Stimulated activated CD4-positive, alpha-beta T cell treated with anti-CD3 and anti-CD28 coated beads, Interleukin-15, amount 100 ng/mL, for 24 hours (primary cell): ENCODE measurements around the gene LRRC8E.
"Not testable (repeated sequence)": the region's sequence is repeated elsewhere in the genome, so short reads cannot be mapped to it uniquely, and the experiment has no call there.

Experiments used
- DNase-seq: peaks from one replicate; pipeline ENCODE4 v3.0.0-alpha.2; 2020

LRRC8E gene

DNA sequence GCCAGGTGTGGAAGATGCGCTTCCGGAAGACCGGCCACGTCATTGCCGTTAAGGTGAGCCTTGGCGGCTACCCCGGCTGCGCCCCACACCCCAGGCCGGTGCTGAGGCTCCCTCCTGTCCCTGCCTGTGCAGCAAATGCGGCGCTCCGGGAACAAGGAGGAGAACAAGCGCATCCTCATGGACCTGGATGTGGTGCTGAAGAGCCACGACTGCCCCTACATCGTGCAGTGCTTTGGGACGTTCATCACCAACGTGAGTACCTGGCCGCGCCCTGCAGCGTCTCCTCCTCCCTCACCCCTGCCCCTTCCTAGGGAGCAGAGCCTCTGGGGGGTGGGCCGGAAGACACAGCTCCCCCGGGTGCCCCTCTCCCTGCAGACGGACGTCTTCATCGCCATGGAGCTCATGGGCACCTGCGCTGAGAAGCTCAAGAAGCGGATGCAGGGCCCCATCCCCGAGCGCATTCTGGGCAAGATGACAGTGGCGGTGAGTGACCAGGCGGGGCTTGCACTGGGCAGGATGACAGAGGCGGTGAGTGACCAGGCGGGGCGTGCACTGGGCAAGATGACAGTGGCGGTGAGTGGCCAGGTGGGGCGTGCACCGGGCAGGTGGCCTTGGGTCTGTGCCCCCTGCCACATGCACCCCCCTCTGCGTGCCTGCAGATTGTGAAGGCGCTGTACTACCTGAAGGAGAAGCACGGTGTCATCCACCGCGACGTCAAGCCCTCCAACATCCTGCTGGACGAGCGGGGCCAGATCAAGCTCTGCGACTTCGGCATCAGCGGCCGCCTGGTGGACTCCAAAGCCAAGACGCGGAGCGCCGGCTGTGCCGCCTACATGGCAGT is 22.2 kb downstream of the LRRC8E start:
- no peak for DNase-seq

- no peak for DNase-seq
Measured at GRCh38 chr19:7911508-7912143, 23.3 kb downstream of the LRRC8E start.

GRCh38 chr19:7912144-7912696 is 23.9 kb downstream of the LRRC8E start:
- DNase-seq, result no peak

DNA sequence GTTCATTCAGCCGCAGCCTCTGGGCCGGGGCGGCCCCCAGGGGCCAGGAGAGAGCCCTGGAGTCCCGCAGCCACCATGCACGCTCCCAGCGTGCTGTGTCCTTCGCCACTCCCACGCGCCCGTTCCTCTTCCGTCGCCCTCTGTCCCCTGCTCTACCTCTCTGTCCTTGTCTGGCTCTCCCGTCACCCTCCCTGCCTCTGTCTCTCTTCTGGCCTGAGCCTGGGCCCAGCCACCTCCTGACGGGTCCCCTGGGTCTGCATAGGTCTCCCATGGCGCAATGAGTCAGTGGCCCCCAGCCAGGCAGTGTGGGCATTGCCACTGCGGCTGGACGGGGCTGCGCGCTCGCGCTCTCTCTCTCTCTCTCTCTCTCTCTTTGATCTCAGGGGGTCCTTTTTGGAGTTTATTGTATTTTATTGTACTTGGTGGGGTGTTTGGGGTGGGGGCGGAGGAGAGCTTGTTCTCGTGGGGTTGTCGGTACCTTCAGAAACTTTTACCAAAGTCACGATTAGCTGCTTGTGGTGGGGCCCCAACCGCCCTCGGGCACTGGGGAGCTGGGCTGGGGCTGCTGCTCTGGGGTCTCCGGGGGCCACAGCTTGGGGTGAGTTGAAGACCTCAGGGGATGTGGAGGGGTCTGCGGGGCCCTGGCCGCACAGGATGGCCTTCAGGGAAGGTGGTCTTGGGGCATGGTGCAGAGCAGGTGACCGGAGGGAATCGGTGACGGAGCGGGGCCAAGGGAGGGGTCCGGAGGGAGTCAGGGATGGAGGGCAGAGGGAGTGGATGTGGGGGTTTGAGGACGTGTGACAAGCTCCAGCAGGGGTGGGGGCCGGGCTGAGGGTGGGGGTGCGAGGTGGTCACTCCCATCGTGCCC is 24.6 kb downstream of the LRRC8E start:
- DNase-seq, result no peak

- no peak for DNase-seq
Measured at GRCh38 chr19:7913652-7914051, 25.3 kb downstream of the LRRC8E start.

GRCh38 chr19:7914099-7914498 is 25.8 kb downstream of the LRRC8E start:
- DNase-seq, result no peak

DNA sequence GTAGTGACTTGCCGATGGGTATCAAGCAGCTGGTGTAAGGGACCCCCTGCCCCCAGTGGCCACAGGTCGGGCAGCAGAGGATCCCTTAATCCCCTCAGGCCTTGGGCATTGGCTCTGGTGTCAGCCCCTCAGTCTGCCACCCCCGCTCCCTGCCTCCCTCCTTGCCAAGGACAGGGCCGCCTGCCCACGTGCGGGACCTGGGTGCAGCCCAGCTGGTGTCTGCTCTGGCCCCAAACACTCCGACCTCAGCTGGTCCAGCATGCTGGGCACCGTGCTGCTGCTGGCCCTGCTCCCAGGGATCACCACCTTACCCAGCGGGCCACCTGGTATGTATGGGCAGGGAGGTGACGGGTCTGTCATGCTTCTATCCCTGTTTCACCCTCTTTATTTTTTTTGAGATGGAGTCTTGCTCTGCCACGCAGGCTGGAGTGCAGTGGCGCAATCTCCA is 26.3 kb downstream of the LRRC8E start, which contains the start of gene TGFBR3L:
Gene TGFBR3L, plus strand, starts transcription at position 233 of the 448 bp plus-strand sequence.
- no peak for DNase-seq

DNA sequence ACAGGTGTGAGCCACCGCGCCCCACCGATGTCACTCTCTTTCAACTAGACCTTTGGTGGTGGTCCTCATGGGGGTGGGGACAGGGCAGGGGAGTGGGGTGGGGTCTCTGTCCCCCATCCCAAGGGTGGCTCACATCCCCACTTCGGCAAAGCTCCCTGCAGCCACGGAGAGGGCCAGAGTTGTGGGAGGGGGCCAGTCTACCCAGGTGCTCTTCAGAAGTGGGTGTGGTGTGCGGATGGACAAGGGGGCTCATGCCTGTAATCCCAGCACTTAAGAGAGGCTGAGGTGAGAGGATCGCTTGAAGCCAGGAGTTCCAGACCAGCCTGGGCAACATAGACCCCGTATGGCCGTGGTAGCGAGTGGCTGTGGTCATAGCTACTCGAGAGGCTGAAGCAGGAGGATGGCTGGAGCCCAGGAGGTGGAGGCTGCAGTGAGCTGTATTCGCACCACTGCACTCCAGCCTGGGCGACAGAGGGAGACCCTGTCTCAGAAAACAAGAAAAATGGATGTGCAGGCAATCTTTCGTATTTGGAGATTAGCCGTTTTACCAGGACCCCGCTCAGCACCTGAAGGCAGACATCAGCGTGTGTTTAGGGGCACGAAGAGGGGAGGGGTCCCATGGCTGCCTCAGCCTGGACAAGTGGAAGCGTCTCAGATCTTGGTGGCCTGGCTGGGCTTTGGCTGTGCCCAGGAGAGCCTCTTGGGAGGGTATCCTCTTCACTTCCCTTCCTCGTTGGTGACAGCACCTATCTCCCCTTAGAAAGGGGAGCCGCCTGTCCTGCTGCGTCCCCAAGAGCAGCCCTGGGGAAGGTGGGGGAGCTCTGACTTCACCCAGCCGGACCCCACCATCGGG is 27.2 kb downstream of the LRRC8E start:
- DNase-seq, result no peak

DNA sequence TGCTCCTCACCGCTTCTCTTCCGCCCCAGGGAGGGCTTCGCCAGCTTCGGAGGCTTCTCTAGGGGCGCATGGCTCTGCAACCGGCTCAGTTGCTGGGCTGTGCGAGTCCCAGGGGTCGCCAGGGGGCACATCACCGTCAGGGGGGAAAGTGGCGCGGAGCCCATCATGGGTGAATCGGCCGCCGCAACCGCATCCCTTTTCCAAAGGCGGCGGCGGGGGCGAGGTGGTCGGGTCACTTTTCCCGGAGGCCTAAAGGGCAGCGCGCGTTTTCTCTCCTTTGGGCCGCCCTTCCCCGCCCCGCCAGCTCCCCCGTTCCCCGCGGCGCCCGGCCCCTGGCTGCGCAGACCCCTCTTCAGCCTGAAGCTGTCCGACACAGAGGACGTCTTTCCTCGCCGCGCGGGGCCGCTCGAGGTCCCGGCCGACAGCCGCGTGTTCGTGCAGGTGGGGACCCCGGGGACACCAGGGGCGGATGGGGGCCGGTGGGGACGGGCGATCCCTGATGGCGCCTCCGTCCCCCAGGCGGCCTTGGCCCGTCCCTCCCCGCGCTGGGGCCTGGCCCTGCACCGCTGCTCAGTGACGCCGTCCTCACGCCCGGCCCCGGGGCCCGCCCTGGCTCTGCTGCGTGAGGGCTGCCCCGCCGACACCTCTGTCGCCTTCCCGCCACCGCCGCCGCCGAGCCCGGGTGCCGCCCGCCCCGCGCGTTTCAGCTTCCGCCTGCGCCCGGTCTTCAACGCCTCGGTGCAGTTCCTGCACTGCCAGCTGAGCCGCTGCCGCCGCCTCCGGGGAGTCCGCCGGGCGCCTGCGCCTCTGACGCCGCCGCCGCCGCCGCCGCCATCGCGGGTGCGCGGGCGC is 28.0 kb downstream of the LRRC8E start:
- DNase-seq, result peak; percentile 74

GRCh38 chr19:7916955-7917266 is 28.6 kb downstream of the LRRC8E start:
- no peak for DNase-seq

- DNase-seq, result peak; percentile 74
Measured at GRCh38 chr19:7917267-7918061, 29.2 kb downstream of the LRRC8E start.

DNA sequence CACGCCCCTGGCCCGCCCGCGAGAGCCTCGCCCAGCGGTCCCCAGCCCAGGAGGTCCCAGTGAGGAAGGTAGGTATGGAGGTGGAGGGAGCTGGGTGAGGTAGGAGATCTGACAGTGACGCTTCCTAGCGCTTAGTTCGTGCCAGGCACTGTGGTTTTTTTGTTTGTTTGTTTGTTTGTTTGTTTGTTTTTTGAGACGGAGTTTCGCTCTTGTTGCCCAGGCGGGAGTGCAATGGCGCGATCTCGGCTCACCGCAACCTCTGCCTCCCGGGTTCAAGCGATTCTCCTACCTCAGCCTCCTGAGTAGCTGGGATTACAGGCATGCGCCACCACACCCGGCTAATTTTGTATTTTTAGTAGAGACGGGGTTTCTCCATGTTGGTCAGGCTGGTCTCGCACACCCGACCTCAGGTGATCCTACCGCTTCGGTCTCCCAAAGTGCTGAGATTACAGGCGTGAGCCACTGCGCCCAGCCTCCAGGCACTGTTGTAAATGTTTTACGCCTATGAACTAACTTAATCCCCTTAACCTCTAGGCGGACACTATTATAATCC is 29.8 kb downstream of the LRRC8E start:
- DNase-seq, result not testable (repeated sequence)

DNA sequence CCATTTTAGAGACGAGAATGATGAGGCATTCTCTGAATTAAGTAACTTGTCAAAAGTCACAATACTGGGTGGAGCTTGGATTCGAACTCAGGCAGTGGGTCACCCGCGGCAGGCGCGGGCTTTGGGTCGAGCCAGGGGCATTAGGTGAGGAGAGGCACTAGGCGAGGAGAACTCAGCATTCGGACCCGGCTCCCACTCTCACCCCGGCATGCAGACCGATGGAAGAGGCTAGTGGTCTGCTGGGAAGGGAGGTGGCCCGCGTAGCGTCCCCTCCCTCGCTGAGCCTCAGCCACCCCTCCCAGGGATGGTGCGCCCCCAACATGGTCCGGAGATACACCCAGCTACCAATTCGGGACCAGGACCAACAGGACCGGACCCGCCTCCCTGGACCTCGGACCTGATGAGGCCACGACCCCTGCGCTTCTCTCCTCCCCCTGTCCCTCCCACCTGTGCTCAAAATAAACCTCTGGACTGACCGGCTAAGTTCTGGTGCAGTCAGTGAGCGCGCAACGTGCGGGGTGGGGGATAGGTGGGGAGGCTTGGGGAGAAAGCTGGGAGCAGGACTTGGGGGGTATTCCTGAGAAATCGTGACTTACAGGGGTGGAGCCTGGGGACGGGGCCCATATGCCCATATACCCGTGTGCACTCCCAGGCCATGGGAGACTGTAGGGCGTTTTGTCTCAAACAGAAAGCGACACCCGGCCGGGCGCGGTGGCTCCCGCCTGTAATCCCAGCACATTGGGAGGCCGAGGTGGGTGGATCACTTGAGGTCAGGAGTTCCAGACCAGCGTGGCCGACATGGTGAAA is 30.5 kb downstream of the LRRC8E start:
- no peak for DNase-seq

GRCh38 chr19:7919610-7920518 is 31.6 kb downstream of the LRRC8E start, which contains the start of gene SNAPC2:
SNAPC2 (plus strand) TSS chr19:7920338; CDS start chr19:7920367, 29 bp downstream.
- DNase-seq, result peak; percentile 98

DNA sequence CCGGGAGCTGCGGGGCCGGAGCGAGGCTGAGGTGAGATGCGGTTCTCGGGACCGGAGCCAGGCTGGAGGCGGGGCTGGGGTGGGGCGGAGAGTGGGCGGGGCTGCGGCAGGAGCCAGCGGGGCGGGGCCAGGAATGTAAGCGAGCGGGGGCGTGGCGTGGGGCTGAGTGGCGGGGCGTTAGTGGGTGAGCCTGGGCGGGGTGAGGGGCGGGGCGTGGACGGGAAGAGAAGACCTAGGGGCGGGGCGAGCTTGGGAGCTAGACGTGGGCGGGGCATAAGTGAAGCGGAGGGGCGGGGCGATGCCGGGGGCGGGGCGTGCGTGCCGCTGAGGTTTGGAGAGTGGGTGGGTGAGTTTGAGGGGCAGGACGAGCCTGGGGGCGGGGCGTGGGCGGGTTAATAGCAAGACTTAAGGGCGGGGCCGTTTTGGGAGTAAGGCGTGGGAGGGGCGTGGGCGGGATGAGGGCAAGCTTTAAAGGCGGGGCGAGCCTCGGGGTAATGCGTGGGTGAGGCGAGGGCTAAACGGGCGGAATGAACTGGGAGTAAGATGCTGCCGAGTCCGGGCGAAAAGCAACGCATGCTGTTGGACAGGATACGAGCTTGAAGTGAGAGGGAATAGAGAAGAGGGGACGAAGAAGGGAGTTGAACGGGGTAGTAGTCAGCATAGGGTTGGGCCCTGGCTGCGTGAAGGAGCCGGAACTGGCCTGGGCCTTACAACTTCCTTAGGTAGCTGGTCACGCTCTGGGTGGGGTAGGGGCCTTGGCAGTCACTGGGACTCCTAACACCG is 32.4 kb downstream of the LRRC8E start:
- peak; percentile 100 for DNase-seq

- DNase-seq, result no peak
Measured at GRCh38 chr19:7921302-7921966, 33.1 kb downstream of the LRRC8E start.
